ENCODE measurements around the gene PTPRN2.

The PTPRN2 gene

DNA sequence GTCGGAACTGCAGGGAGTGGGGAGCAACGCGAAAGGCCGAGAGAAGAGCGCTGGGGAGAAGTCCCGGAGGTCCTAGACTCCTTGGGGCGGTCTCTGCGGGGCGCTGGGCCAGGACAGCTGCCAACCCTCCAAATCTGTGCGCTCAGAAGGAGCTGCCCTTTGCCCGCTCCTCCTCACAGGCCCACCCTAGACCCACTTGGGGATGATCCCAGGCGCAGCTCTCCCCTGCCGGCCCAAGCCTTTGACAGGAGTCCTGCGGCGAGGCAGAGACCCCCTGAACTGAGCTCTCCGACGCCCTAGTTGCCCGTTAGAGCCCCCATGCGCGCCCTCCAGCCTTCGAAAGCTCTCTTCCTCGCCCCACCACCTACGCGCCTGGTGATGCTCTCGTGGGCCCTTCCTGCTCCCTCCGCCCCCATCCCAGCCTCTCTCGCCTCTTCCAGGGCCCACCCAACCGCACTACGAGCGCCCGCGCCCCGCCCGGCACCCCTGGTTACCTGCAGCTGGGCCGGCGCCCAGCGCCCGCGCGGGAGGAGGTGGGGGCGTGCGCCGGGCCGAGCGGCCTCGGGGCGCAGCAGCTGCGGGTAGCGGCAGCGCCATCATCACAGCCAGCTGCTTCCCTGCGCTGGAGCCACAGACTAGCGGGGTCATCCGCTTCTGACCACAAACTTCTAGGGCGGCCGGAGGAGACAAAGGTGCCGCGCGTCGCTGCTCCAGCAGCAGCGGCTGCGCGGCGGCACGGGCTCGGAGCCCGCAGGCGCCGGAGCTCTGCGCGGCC lies 897.4 kb downstream of the PTPRN2 start:
- no peak for DNase-seq

GRCh38 chr7:157689269-157690057 lies 898.2 kb downstream of the PTPRN2 start:
- no peak for DNase-seq

DNA sequence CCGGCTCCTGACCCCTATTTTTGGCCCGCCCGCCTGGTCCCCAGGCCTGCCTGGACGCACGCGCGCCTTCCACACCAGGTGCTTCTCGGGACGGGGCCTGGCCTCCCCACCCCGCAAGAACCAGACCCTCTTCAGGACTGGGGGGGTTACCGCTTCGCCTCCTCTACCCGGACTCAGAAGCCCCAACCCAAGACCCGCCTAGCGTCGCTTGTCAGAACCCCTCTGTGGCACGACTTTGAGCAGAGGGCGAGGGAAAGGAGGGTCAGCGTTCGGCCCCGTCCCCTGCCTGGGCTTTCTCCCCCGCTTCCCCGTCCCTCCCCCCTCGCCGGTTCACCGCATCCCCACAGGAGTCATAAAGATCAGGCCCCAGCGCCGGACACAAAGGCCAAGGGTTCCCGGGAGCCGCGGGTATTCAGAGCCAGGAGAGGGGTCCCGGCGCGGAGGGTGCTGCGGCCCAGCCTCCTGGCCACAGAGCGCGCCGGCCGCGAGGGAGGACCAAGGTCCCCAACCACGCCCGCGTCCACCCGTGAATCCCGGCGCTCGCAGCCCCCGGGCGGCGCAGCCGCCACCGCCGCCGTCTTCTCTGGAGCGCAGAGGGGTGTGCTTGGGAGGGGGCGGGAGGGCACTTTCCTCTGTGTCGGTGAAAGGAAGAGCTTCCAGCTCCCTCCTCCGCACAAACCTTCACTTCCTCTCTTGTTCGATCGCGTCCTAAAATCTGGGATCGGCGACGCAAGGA lies 898.9 kb downstream of the PTPRN2 start:
- DNase-seq: no peak

- DNase-seq: no peak
Measured at GRCh38 chr7:157687845-157688532, 899.6 kb downstream of the PTPRN2 start.

GRCh38 chr7:157687158-157687557 lies 900.5 kb downstream of the PTPRN2 start:
- no peak for DNase-seq

DNA sequence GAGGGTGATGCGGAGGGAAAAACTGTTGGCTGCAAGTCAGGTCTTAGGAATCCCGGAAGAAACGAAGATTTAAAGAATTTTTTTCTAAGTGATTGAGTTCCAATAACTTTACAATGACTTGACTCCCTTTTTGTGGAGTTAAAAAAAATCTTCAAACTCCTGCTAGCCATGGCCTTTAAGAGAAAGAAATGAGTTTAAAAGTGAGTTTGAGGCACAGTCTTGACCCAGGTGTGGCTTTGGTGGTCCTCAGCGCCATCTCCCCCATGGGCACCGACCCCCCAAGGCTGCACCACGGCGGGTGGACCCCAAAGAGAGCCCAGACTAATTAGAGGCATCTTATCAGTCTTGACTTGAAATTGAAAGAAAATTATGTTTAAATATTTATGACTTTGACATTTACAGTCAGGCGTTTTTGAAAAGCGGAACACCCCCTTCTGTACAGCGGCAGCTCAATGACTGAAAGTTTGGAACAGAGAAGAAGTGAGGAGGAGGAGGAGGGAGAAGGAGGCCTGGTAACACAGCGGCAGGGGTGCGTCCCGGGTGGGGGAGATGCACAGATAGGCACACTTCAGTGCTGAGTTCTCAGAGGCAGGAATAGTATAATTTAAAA lies 901.2 kb downstream of the PTPRN2 start:
- no peak for DNase-seq

DNA sequence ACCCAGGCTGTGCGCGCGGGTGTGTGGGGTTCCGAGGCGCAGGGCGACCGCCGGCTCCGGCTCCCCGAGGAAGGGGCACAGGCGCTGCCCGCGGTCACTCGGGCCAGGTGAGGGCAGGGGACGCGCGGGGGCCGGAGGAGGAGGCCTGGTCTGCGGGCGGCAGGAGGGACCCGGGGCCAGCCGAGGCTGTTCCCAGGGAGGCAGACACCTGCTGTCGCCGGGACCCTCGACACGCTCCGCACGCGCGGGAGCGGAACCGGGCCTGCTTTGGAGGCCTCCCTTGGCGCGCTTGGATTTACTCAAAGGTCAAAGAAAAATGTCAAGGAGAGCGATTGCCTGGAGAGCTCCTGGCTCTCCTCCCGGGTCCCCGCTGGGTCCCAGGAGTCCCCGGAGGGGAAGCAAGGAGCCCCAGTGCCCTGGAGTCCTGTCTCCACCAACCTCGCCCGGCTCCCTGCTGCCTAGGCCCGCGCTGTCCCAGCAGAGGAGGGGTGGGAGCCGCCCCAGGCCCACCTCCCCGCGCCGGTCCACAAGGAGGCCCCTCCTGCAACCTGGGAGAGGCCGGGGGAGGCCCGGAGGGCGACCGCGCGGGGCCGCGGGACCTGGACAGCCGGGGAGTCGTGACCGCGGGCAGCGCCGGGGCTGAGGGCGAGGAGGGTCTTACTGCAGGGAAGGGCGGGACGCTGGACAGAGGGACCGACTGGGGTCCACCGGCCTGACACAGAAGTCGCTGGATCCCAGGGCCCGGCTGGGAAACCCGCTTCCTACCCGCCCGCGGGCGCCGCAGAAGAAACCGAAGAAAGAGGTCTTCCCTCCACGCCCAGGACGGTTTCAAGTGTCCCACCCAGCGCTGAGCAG lies 902.0 kb downstream of the PTPRN2 start:
- no peak for DNase-seq

- DNase-seq: no peak
Measured at GRCh38 chr7:157684909-157685429, 902.7 kb downstream of the PTPRN2 start.

DNA sequence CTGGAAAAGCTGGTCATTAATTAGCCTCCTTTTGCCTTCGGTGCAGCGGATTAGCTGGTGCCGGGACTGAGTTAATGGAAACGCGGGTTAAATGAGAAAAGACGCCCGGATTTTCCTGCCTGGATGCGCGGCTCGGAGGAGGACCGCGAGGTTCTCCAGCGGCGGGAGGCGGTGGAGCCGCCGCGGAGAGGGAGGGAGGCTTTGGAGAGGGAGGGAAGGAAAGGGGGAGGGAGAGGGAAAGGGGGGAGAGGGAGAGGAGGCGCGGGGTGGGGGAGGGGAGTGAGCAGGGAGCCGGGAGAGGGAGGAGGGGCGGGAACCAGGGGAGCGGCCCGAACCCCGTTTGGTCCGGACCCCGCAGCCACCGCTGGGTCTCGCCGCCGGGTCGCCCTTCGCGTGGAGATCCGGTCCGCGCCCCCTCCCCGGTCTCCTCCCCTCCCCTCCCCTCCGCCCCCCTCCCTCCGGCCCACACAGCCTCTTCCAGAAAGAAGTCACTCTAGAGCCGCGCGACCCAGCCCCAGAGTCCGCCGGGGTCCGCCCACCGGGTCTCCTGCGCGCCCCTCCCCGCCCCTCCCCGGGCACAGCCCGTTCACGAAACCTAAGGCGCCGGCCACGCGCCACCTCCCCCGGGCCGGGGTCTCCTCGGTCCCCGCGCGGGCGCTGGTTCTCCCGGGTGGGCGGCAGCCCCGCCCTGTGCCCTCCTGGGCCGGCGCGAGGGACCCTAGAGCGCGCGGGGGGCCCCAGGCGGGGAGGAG lies 903.3 kb downstream of the PTPRN2 start:
- no peak for DNase-seq

- DNase-seq: no peak
Measured at GRCh38 chr7:157683747-157684156, 903.9 kb downstream of the PTPRN2 start.

DNA sequence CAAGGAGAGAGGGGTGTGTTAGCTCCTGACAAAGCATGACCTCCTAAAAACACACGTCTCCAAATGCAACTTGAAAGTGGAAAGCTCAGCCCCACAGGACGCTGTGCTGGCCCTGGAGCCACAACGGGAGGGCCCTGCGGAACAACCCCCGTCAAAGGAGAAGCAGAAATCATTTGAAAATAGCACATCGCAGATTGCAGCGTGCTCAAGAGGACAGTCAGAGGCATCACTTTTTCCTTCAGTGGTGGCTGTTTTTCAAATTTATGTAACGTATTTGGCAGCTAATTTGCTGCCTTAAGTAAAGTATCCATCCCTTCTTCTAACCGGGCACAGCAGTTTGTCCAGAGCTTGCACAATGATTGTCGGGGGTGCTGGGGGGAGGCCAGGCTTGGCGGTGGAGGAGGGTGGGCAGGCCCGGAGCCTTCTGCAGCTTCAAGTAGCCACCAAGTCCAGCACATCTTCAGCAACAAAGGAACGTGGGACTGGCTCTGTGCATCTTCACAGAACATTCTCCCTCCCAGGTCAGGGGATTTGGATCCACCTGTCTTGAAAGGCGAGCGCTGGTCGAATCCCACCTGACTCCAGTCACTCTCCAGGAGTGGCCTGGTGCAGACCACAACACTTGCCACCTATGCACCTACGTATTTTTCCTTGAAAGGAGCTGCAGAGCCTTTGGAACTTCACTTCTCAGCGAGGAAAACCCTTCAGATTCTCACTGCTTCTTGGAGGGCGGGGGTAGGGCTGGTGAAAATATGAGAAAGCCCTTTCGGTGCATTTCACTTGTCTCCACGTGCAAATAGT lies 904.5 kb downstream of the PTPRN2 start:
- no peak for DNase-seq

GRCh38 chr7:157682064-157682945 lies 905.3 kb downstream of the PTPRN2 start:
- DNase-seq: no peak

- DNase-seq: no peak
Measured at GRCh38 chr7:157679607-157680006, 908.0 kb downstream of the PTPRN2 start.

GRCh38 chr7:157678501-157678900 lies 909.1 kb downstream of the PTPRN2 start:
- no peak for DNase-seq

- no peak for DNase-seq
Measured at GRCh38 chr7:157676456-157677255, 911.0 kb downstream of the PTPRN2 start.

- DNase-seq: no peak
Measured at GRCh38 chr7:157676001-157676400, 911.6 kb downstream of the PTPRN2 start.

- DNase-seq: no peak
Measured at GRCh38 chr7:157675427-157675927, 912.1 kb downstream of the PTPRN2 start.
